GM12878 (cell line): ENCODE results near the gene WWOX. TPM values are rescaled to one million over a fixed set of nuclear protein-coding genes. Genes with fewer than 3 reads are reported as not detected.
A peak's percentile ranks its signal among the peaks of the same experiment; 100 is the strongest.

Source experiments
- GABPA ChIP-seq: IDR thresholded peaks from 2 replicates; pipeline ENCODE4 v1.6.1; 2014; ENCODE audit warnings: antibody characterized with exemption, low read depth, mild to moderate bottlenecking, inconsistent platforms
- MEF2A ChIP-seq: IDR thresholded peaks from 2 replicates; pipeline ENCODE4 v1.6.1; 2011; ENCODE audit warnings: low read depth, mild to moderate bottlenecking, low read length, moderate library complexity; ENCODE audit not compliant: insufficient read depth
- RUNX3 ChIP-seq: IDR thresholded peaks from 2 replicates; pipeline ENCODE4 v1.6.1; 2012; ENCODE audit warnings: low read length, inconsistent platforms
- SMAD1 ChIP-seq: fragments of 450-650 bp; IDR thresholded peaks from 2 replicates; pipeline ENCODE4 v1.6.1; 2018; ENCODE audit warnings: mild to moderate bottlenecking, low read depth; ENCODE audit not compliant: partially characterized antibody
- SMAD5 ChIP-seq: IDR thresholded peaks from 2 replicates; pipeline ENCODE4 v1.6.1; 2016; ENCODE audit warnings: antibody characterized with exemption, low read depth
- ZBED1 ChIP-seq: IDR thresholded peaks from 2 replicates; pipeline ENCODE4 v1.6.1; 2016; ENCODE audit warnings: borderline replicate concordance
- ZNF622 ChIP-seq: fragments of 450-650 bp; IDR thresholded peaks from 2 replicates; pipeline ENCODE4 v1.6.1; 2017; ENCODE audit warnings: mild to moderate bottlenecking, inconsistent platforms
- polyA plus RNA-seq, 11 experiments: library from polyadenylated mRNA; depleted of rRNA in 4 of 11; unstranded in 6 of 11; stranded (reverse) in 5 of 11; fragments of >200 nt; fragmentation: Nextera tagmentation in 4 of 11; fragmentation: Illumina TruSeq in 1 of 11; extraction: Ambion mirVana in 4 of 11; extraction: Trizol in 1 of 11; gene quantifications; 1 replicate in 1 of 11; 2 replicates in 10 of 11; pipeline versions ENCODE4 v1.2.1 to v1.2.3, GENCODE V29; 2011 to 2016; ENCODE audit warnings: inconsistent platforms in 2 of 11, missing spikeins in 2 of 11, low read depth in 1 of 11
- total RNA-seq, 4 experiments: library from RNA; depleted of rRNA in 3 of 4; stranded (reverse); fragments of >200 nt in 3 of 4; fragmentation: Illumina TruSeq in 1 of 4; extraction: Trizol in 1 of 4; gene quantifications; 2 replicates each; pipeline versions ENCODE4 v1.2.1 to v1.2.3, GENCODE V29; 2013 to 2021
- TF ChIP-seq, protein P1 (sequence below): fragments of 450-650 bp; IDR thresholded peaks from 2 replicates; pipeline ENCODE4 v1.6.1; 2017; ENCODE audit warnings: antibody characterized with exemption, mild to moderate bottlenecking, moderate library complexity
- TF ChIP-seq, protein P2 (sequence below): fragments of 450-650 bp; formaldehyde crosslinking; IDR thresholded peaks from 2 replicates; pipeline ENCODE4 v1.4.0; 2020; ENCODE audit warnings: mild to moderate bottlenecking, moderate library complexity
- TF ChIP-seq, protein P3 (sequence below): fragments of 450-650 bp; IDR thresholded peaks from 2 replicates; pipeline ENCODE4 v1.6.1; 2017; ENCODE audit warnings: low read depth, mild to moderate bottlenecking, moderate library complexity

WWOX gene
- total and polyA plus RNA-seq, 10 of the 15 experiments (the other 5 are each of a cell fraction or from before 2014, with no cell fraction given) = 2.8 to 24.4 (median 17.8) TPM

DNA sequence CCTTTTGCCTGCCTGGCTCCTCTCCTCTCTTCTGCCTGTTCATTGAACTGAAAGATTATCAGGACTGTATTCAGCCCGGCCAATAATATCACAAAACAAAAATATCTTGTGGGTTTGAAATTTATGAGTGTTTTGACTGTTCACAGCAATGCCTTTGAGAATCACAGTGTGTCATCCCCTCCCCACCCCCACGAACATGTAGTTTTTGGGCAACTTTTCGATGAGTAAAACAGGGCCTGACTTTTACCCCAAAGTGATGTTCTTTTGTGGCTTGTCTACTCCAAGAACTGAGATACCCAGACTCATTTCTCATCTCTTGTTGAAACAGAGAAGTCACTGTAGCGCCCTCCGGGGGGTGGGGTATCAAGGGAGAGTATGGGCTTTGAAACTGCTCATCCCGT is 675.7 kb downstream of the WWOX start (continued):
- TF ChIP-seq, protein P1, sequence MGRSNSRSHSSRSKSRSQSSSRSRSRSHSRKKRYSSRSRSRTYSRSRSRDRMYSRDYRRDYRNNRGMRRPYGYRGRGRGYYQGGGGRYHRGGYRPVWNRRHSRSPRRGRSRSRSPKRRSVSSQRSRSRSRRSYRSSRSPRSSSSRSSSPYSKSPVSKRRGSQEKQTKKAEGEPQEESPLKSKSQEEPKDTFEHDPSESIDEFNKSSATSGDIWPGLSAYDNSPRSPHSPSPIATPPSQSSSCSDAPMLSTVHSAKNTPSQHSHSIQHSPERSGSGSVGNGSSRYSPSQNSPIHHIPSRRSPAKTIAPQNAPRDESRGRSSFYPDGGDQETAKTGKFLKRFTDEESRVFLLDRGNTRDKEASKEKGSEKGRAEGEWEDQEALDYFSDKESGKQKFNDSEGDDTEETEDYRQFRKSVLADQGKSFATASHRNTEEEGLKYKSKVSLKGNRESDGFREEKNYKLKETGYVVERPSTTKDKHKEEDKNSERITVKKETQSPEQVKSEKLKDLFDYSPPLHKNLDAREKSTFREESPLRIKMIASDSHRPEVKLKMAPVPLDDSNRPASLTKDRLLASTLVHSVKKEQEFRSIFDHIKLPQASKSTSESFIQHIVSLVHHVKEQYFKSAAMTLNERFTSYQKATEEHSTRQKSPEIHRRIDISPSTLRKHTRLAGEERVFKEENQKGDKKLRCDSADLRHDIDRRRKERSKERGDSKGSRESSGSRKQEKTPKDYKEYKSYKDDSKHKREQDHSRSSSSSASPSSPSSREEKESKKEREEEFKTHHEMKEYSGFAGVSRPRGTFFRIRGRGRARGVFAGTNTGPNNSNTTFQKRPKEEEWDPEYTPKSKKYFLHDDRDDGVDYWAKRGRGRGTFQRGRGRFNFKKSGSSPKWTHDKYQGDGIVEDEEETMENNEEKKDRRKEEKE = no peak
- TF ChIP-seq MEF2A (peak; percentile 77; the same call in 1 of the 2 replicates), GABPA (no peak), ZBED1 (peak; percentile 42; the same call in 1 of the 2 replicates), RUNX3 (peak; percentile 82), SMAD5 (no peak), ZNF622 (no peak), SMAD1 (no peak)
- TF ChIP-seq, protein P2, sequence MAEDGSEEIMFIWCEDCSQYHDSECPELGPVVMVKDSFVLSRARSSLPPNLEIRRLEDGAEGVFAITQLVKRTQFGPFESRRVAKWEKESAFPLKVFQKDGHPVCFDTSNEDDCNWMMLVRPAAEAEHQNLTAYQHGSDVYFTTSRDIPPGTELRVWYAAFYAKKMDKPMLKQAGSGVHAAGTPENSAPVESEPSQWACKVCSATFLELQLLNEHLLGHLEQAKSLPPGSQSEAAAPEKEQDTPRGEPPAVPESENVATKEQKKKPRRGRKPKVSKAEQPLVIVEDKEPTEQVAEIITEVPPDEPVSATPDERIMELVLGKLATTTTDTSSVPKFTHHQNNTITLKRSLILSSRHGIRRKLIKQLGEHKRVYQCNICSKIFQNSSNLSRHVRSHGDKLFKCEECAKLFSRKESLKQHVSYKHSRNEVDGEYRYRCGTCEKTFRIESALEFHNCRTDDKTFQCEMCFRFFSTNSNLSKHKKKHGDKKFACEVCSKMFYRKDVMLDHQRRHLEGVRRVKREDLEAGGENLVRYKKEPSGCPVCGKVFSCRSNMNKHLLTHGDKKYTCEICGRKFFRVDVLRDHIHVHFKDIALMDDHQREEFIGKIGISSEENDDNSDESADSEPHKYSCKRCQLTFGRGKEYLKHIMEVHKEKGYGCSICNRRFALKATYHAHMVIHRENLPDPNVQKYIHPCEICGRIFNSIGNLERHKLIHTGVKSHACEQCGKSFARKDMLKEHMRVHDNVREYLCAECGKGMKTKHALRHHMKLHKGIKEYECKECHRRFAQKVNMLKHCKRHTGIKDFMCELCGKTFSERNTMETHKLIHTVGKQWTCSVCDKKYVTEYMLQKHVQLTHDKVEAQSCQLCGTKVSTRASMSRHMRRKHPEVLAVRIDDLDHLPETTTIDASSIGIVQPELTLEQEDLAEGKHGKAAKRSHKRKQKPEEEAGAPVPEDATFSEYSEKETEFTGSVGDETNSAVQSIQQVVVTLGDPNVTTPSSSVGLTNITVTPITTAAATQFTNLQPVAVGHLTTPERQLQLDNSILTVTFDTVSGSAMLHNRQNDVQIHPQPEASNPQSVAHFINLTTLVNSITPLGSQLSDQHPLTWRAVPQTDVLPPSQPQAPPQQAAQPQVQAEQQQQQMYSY (CRISPR knock-in tag) = no peak
- TF ChIP-seq, protein P3, sequence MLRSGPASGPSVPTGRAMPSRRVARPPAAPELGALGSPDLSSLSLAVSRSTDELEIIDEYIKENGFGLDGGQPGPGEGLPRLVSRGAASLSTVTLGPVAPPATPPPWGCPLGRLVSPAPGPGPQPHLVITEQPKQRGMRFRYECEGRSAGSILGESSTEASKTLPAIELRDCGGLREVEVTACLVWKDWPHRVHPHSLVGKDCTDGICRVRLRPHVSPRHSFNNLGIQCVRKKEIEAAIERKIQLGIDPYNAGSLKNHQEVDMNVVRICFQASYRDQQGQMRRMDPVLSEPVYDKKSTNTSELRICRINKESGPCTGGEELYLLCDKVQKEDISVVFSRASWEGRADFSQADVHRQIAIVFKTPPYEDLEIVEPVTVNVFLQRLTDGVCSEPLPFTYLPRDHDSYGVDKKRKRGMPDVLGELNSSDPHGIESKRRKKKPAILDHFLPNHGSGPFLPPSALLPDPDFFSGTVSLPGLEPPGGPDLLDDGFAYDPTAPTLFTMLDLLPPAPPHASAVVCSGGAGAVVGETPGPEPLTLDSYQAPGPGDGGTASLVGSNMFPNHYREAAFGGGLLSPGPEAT = no peak
